Vagina (tissue), 2 donors: Measurements from ENCODE around the gene GLO1.

ENCODE experiments used
- POLR2A ChIP-seq, 2 donors: fragments of 450-650 bp; IDR thresholded peaks; one replicate each; pipeline ENCODE4 v1.6.1; 2017; ENCODE audit warnings: antibody characterized with exemption in 2 of 2, mild to moderate bottlenecking in 2 of 2, moderate library complexity in 2 of 2
- POLR2AphosphoS5 ChIP-seq, 2 donors: sonication (generic); formaldehyde crosslinking; IDR thresholded peaks; one replicate each; pipeline ENCODE4 v1.9.0; 2017; ENCODE audit warnings: antibody characterized with exemption in 2 of 2, mild to moderate bottlenecking in 2 of 2, low read depth in 1 of 2; ENCODE audit not compliant: insufficient read depth in 1 of 2
- TF ChIP-seq, protein P1 (sequence below), 3 experiments: fragments of 450-650 bp in 2 of 3; fragments of 200-600 bp in 1 of 3; sonication (generic) in 1 of 3; IDR thresholded peaks; one replicate each; pipeline ENCODE4 v1.5.1; 2017 to 2019; ENCODE audit warnings: antibody characterized with exemption in 3 of 3, mild to moderate bottlenecking in 2 of 3, moderate library complexity in 2 of 3

DNA sequence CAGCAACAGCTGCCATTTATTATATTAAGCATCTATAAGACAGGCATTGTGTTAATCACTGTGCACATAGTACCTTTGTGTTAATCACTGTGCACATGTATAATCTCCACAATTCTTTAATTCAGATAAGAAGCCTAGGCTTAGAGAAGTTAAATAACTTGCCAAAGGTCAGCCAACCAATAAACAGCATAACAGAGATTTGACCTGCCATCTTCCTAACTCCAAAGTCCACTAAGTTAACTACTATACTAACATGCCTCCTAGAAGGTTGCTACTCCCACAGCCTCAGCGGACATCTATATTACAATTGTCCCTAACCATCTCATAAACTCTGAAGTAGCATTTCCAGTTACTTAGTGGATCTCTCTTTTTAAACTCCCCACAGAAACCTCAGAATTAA lies 66.9 kb downstream of the GLO1 start:
- TF ChIP-seq, protein P1, sequence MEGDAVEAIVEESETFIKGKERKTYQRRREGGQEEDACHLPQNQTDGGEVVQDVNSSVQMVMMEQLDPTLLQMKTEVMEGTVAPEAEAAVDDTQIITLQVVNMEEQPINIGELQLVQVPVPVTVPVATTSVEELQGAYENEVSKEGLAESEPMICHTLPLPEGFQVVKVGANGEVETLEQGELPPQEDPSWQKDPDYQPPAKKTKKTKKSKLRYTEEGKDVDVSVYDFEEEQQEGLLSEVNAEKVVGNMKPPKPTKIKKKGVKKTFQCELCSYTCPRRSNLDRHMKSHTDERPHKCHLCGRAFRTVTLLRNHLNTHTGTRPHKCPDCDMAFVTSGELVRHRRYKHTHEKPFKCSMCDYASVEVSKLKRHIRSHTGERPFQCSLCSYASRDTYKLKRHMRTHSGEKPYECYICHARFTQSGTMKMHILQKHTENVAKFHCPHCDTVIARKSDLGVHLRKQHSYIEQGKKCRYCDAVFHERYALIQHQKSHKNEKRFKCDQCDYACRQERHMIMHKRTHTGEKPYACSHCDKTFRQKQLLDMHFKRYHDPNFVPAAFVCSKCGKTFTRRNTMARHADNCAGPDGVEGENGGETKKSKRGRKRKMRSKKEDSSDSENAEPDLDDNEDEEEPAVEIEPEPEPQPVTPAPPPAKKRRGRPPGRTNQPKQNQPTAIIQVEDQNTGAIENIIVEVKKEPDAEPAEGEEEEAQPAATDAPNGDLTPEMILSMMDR (IDR thresholded peaks at IDR 0.05), result no peak
- TF ChIP-seq POLR2AphosphoS5 (IDR thresholded peaks at IDR 0.05; ENCODE audit: insufficient read depth in 1 of 2, low read depth in 1 of 2) (no peak), POLR2A (IDR thresholded peaks at IDR 0.05) (no peak)
